Spinal cord (tissue), 10 donors: ENCODE results near the gene OBI1. TPM values are rescaled to one million over a fixed set of nuclear protein-coding genes. Genes with fewer than 3 reads are reported as not detected.
A peak's percentile ranks its signal among the peaks of the same experiment; 100 is the strongest.

Source experiments
- DNase-seq, 6 donors: peaks; one replicate each; pipeline versions ENCODE4 v3.0.0 to v3.0.0-alpha.2; 2013 to 2015; ENCODE audit warnings: low spot score in 6 of 6, low read depth in 4 of 6
- H3K27ac ChIP-seq: one replicate; pipeline ENCODE4 v1.5.1; 2013; ENCODE audit warnings: low read depth, low read length, control low read depth
- H3K27me3 ChIP-seq: one replicate; pipeline ENCODE4 v1.6.1; 2013; ENCODE audit warnings: low read length; ENCODE audit not compliant: control insufficient read depth, insufficient read depth
- H3K36me3 ChIP-seq: one replicate; pipeline ENCODE4 v1.6.1; 2013; ENCODE audit warnings: low read length; ENCODE audit not compliant: control insufficient read depth, insufficient read depth
- H3K4me1 ChIP-seq: one replicate; pipeline ENCODE4 v1.6.1; 2013; ENCODE audit warnings: low read length; ENCODE audit not compliant: control insufficient read depth, insufficient read depth
- H3K4me3 ChIP-seq: one replicate; pipeline ENCODE4 v1.5.1; 2013; ENCODE audit warnings: low read depth, low read length, control low read depth
- H3K9me3 ChIP-seq: one replicate; pipeline ENCODE4 v1.6.1; 2013; ENCODE audit warnings: low read length; ENCODE audit not compliant: control insufficient read depth, insufficient read depth
- WGBS: methylation state at CpG from one replicate; pipeline ENCODE4 v1.1.5; 2013; ENCODE audit warnings: missing lambda C conversion rate; ENCODE audit not compliant: insufficient coverage; 5-methylcytosine and 5-hydroxymethylcytosine counted together
- polyA plus RNA-seq, 2 donors: library from polyadenylated mRNA; unstranded; fragments of 120-200 nt; gene quantifications; one replicate each; pipeline ENCODE4 v1.2.1, GENCODE V29; 2013; ENCODE audit not compliant: insufficient read length in 2 of 2
- total RNA-seq, 2 donors: library from RNA; depleted of rRNA in 1 of 2; stranded (reverse); fragments of 120-200 nt in 1 of 2; fragments of >200 nt in 1 of 2; gene quantifications; one replicate each; pipeline versions ENCODE4 v1.2.3 to v1.2.4, GENCODE V29; 2013 to 2014
- donor health status: healthy.

OBI1 gene
- total and polyA plus RNA-seq, 4 donors: 17.1 to 29.6 (median 24.6) TPM

DNA sequence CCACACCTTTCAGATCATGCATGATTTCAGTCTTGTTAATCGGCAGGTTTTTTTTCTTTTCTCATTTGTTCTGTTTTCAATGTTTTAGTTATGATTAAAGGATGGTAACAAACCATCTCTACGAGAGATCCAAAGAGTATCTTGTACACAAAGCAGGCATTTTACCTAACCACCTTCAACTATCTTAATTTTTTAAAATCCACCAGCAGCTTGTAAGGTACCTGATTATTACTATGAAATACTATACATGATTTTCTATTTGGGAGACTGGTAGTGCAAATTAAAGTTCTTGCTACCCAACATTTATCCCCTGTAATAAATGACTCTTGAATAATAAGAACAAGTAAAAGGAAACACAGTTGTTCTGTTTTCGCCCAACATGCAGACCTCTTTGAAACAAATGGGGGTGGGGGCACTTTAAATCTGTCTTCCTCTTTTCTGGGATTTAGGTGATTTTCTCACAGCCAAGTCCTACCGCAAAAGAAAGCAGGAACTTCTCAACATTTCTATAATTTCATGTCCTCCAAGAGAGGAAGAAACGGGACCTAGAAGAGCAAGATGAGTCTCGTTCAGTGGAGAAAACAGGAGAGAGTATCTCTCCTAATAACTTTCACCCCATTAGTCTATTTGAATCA, 59.2 kb downstream of the OBI1 start:
- DNase-seq: peak in 1 of 6 donors; percentile 48
- Histone ChIP-seq H3K4me3 (no peak overlapping the region), H3K4me1 (peaks cover 39% of the 10 kb centered on the region), H3K27me3 (peaks cover 96% of the 10 kb centered on the region), H3K27ac (no peak overlapping the region), H3K36me3 (no peaks in the 10 kb centered on the region), H3K9me3 (no peaks in the 10 kb centered on the region)
- no CpG with 5 or more reads among the region's 6 CpGs for WGBS

DNA sequence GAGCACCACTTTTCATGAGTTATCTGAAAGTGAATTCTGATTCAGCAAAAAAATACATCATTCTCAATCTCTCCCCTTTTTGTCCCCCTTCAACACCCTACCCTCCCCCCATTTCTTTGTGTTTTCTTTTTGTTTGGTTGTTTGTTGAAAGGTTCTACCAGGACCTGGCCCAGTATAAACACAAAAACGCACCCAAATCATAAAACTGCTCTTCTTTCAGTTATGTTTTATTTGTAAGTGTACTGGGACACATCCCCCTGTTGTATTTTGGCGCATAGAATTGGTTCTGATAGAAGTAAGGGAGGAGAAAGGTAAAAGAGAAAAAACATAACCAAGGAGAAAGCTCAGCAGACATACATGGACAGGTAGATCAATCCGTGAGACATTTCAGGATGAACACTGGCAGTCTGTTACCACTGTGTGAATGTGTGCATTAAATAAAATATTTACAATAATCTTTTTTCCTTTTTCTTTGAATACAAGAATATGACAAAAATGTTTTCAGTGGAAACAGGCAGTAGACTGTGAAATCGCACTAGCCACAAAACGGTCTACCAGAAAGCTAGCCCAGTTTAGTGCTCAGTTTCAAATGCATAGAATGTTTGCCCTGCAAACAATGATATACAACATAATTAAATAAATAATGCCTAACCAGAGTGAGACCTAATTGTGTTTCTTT, 59.9 kb downstream of the OBI1 start:
- peak in 2 of 6 donors; percentile 45 to 54 for DNase-seq
- no peaks in the 10 kb centered on the region for H3K36me3 ChIP-seq
- peaks cover 39% of the 10 kb centered on the region for H3K4me1 ChIP-seq
- H3K4me3 ChIP-seq: no peak overlapping the region
- no peaks in the 10 kb centered on the region for H3K9me3 ChIP-seq
- no CpG with 5 or more reads among the region's 5 CpGs for WGBS
- H3K27ac ChIP-seq: no peak overlapping the region
- peaks cover 96% of the 10 kb centered on the region for H3K27me3 ChIP-seq

DNA sequence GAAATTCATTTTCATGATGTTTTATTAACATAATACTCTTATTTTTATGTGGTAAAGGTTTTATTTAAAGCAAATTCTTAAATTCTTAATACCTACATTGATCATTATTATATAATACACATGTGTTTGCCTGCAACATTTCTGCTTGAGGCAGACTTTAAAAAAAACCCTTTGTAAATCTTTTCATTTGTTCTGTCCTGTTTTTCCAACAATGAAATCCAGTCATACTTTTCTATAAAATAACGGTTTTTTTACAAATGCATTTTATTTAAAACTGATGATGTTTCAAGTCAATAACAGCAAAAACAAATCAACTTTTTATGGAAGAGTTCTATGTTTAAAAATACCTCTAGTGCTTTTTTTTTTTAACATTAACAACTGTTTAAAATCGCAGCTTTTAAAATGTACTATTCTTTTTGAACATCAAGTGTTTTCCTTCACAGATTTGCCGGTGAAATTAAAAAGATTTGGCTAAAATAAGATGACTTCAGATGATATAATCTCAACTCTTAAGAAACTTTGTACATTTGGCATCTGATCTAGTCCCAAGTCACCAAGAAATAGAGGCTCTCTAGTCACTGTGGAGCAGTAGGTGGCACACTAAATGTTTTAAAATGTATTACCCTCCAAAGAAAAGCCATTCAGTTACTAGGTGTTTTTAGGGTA, 60.7 kb downstream of the OBI1 start:
- Histone ChIP-seq H3K4me3 (no peak overlapping the region), H3K4me1 (peaks cover 34% of the 10 kb centered on the region), H3K27ac (no peak overlapping the region), H3K9me3 (no peaks in the 10 kb centered on the region), H3K27me3 (peaks cover 96% of the 10 kb centered on the region), H3K36me3 (no peaks in the 10 kb centered on the region)
- no CpG with 5 or more reads among the region's 3 CpGs for WGBS
- DNase-seq: peak in 1 of 6 donors; percentile 43

DNA sequence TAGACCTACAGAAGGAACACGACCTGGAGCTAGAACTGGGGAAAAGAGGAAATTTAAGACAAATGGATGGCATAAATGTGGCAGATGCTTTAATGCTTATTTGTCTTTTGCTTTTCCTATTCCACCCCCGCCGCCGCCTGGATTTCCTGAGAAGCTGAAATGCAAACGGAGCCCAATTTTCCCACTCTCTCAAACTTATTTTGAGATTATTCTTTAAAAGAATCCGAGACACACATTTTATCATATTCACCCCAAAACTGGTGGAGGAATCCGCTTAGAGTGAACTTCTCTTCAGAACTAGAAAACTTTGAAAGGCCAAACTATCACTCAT, 61.4 kb downstream of the OBI1 start:
- WGBS: no CpG with 5 or more reads among the region's 7 CpGs
- Histone ChIP-seq H3K4me1 (peaks cover 30% of the 10 kb centered on the region), H3K27me3 (peaks cover 96% of the 10 kb centered on the region), H3K27ac (no peak overlapping the region), H3K4me3 (no peak overlapping the region), H3K36me3 (no peaks in the 10 kb centered on the region), H3K9me3 (no peaks in the 10 kb centered on the region)
- DNase-seq: peak in 1 of 6 donors; percentile 55

DNA sequence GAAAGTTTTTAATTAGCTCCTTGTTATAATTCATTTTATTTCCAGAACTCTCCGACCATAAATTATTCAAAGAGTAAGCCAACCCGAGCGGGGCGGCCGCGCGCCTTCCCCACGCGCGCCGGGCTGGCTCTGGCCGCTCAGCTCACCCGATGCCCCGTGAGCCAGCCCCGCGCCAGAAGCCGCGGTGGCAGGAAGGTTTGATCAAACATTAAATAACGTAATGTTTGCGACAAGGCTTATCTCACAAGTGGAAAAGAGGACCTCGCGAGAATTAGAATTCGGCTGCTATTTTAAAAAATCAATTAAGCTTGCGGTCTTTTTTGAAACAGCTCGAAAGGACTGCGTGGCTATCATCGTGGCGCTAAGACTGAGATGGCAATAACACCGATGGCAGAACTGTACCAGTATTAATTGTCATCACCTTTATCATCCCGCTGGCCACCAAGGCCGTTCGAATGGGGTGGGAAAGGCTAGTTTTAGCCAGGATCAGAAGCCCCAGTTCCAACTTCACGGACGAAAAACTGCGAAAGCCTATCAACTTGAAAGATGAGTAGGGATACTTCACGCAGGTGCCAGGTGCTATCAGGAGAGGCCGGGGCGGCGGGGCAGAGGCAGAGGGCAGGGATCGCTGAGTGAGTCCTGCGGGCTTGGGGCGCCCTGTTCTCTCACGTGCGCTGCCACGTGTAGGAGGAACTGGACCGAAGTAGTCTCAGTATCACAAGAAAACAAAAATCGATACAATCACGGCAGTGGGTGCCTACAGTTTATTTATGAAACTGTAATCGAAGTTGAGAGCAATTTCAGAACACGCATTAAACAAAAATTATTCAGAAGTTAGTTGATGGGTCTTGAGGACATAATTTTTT, 62.0 kb downstream of the OBI1 start:
- DNase-seq: peak in 3 of 6 donors; percentile 41 to 65 (median 58)
- no peaks in the 10 kb centered on the region for H3K36me3 ChIP-seq
- 6% methylated on average over 35 of the region's 50 CpGs for WGBS
- no peaks in the 10 kb centered on the region for H3K9me3 ChIP-seq
- H3K27ac ChIP-seq: no peak overlapping the region
- H3K4me1 ChIP-seq: peaks cover 26% of the 10 kb centered on the region
- no peak overlapping the region for H3K4me3 ChIP-seq
- H3K27me3 ChIP-seq: peaks cover 97% of the 10 kb centered on the region

DNA sequence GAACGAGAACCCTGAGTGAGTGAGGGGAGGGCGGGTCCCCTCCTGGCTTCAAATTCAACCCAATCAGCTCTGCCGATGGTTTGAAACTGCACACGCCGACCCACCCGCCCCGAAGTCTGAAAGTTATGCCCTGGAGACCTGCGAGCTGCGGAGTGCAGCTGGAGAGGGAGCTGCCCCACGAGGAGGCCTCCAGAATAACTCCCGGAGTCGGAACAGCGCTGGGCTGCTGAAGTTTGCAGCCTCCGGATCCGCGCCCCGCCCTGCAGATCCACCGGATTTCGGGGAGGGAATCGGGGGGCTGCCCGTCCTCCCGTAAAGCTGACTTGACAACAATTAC, 62.6 kb downstream of the OBI1 start:
- DNase-seq: peak in 1 of 6 donors; percentile 69
- 3% methylated on average over 15 of the region's 22 CpGs for WGBS

DNA sequence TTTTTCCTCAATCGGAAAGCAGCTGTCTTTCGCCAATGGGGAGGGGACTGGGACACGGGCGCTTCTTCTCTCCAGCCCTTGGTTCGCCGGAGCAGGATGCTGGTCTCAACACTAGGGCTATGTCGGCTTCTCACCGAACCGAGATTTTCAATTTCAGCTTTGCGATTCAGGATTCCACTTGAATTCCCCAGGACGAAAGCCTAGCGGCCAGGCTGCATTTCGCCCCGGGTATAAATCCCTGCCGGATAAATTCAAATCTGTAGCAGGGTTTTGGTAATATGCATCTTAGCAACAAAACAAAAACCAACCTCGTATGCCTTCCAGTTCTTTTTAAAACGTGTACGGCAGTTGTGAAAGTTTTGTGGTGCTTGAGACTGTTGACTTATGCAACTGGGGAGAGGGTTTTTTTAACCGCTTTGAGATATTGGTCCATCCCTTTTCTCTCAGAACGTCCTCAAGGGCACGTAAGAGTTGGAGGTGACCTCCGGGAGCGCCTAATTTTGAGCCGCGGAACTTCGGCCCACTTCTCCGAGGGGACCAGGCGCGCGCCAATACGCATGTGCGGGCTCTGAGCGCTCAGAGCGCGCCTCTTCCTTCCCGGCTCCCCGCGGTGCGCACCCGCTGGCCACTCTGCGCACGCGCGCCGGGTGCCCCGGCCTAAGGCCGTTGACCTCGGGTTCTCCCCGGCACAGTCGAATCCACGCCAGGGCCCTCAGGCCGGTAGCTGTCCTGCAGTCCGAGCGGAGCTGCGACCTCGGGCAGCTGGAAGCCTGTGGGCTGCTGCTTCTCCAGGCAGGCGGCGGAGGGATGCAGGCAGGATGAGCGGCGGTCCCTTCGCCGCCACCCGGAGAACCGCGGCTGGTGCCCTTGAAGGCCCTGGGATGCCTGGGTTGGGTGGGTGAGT, 63.2 kb downstream of the OBI1 start:
- no peak overlapping the region for H3K27ac ChIP-seq
- H3K9me3 ChIP-seq: no peaks in the 10 kb centered on the region
- peak overlapping the region; percentile 16 for H3K4me3 ChIP-seq
- H3K36me3 ChIP-seq: no peaks in the 10 kb centered on the region
- peaks cover 90% of the 10 kb centered on the region for H3K27me3 ChIP-seq
- 3% methylated on average over 56 of the region's 65 CpGs for WGBS
- DNase-seq: peak in 2 of 6 donors; percentile 42 to 57
- H3K4me1 ChIP-seq: peaks cover 18% of the 10 kb centered on the region

More for the DNA sequence above, 62.6 kb downstream of the OBI1 start:
- H3K9me3 ChIP-seq: no peaks in the 10 kb centered on the region
- no peak overlapping the region for H3K27ac ChIP-seq
- H3K36me3 ChIP-seq: no peaks in the 10 kb centered on the region
- H3K27me3 ChIP-seq: peaks cover 95% of the 10 kb centered on the region
- H3K4me3 ChIP-seq: peak overlapping the region; percentile 16
- H3K4me1 ChIP-seq: peaks cover 22% of the 10 kb centered on the region

DNA sequence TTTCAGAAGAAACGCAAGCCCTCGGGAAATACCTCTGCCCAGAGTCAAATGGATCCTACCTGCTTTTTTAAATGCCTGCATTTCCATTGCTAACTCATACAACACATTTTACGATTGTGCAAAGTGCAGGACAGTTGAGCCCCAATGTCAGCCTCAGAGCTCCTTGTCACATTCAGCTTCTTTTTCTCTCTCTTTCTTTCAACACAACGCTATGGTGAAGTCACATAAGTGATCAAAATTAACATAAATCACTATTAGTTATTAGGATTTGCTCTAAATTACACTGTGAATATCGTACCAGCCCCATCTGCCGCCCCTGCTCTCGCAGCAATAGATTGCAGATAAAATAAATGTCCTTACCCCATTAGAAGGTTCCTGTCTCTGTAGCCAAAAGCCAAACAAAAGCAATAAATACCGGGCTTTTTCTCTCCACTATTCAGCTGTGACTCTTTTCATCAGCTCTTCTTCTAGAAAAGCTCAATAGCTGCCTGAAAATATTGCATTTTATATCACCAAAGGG, 64.4 kb downstream of the OBI1 start:
- Histone ChIP-seq H3K9me3 (no peaks in the 10 kb centered on the region), H3K36me3 (no peaks in the 10 kb centered on the region), H3K27me3 (peaks cover 88% of the 10 kb centered on the region), H3K27ac (no peak overlapping the region), H3K4me1 (peaks cover 18% of the 10 kb centered on the region), H3K4me3 (no peak overlapping the region)
- 21% methylated on average over 7 of the region's 8 CpGs for WGBS
- peak in 1 of 6 donors; percentile 62 for DNase-seq
